ENCODE measurements around the gene NUCKS1.

NUCKS1 gene

GRCh38 chr1:205698921-205699320 is 51.1 kb downstream of the NUCKS1 start:
- DNase-seq: no peak

- DNase-seq: peak in 1 of 2 experiments; percentile 58
Observed at GRCh38 chr1:205693421-205693991, 56.5 kb downstream of the NUCKS1 start.

GRCh38 chr1:205692423-205692822 is 57.6 kb downstream of the NUCKS1 start:
- no peak for DNase-seq

- no peak for DNase-seq
Observed at GRCh38 chr1:205690122-205690756, 59.7 kb downstream of the NUCKS1 start.

- DNase-seq: no peak
Observed at GRCh38 chr1:205689479-205689878, 60.5 kb downstream of the NUCKS1 start.

- DNase-seq: no peak
Observed at GRCh38 chr1:205688171-205689080, 61.6 kb downstream of the NUCKS1 start.

GRCh38 chr1:205687242-205687641 is 62.7 kb downstream of the NUCKS1 start:
- DNase-seq: no peak

- no peak for DNase-seq
Observed at GRCh38 chr1:205681364-205681763, 68.6 kb downstream of the NUCKS1 start.

GRCh38 chr1:205680073-205680851 is 69.7 kb downstream of the NUCKS1 start, which contains the start of gene SLC45A3:
Gene SLC45A3 (minus strand): TSS chr1:205680509. CDS start chr1:205664656, 15,853 bp downstream.
- DNase-seq: peak in 1 of 2 experiments; percentile 53

GRCh38 chr1:205678286-205679111 is 71.5 kb downstream of the NUCKS1 start:
- DNase-seq: no peak

GRCh38 chr1:205677167-205677566 is 72.8 kb downstream of the NUCKS1 start:
- no peak for DNase-seq

- DNase-seq: no peak
Observed at GRCh38 chr1:205676597-205676996, 73.4 kb downstream of the NUCKS1 start.

GRCh38 chr1:205676002-205676401 is 74.0 kb downstream of the NUCKS1 start:
- DNase-seq: no peak

GRCh38 chr1:205675247-205675646 is 74.7 kb downstream of the NUCKS1 start:
- no peak for DNase-seq

GRCh38 chr1:205672970-205673369 is 77.0 kb downstream of the NUCKS1 start:
- DNase-seq: no peak

- no peak for DNase-seq
Observed at GRCh38 chr1:205672395-205672889, 77.5 kb downstream of the NUCKS1 start.

- DNase-seq: no peak
Observed at GRCh38 chr1:205670611-205671430, 79.2 kb downstream of the NUCKS1 start.

GRCh38 chr1:205670150-205670446 is 79.9 kb downstream of the NUCKS1 start:
- no peak for DNase-seq

GRCh38 chr1:205669341-205670149 is 80.4 kb downstream of the NUCKS1 start:
- DNase-seq: no peak

- no peak for DNase-seq
Observed at GRCh38 chr1:205668951-205669340, 81.0 kb downstream of the NUCKS1 start.
